A549 treated with CpdA at 1 μM for 4 hours (cell line): Measurements from ENCODE around the gene MORN3. TPM values are rescaled to one million over a fixed set of nuclear protein-coding genes. Genes with fewer than 3 reads are reported as not detected.

Experiments
- total RNA-seq: library from RNA; stranded (reverse); fragments of 200-300 nt; extraction: Qiagen RNA extraction; gene quantifications from 5 replicates; pipeline ENCODE4 v1.2.3, GENCODE V29; 2022; ENCODE audit warnings: low read depth

MORN3 gene
- total RNA-seq, result 0.07 to 0.39 TPM (median 0.17 TPM) in 4 of 5 replicates, not detected in the other

GRCh38 chr12:121669521-121669900, at the start of gene MORN3:
MORN3 (minus strand) TSS chr12:121669654; CDS start chr12:121669483, 171 bp downstream.

GRCh38 chr12:121712461-121713256, 43.2 kb upstream of the MORN3 start, which contains the start of gene TMEM120B:
TMEM120B (plus strand) TSS chr12:121712752; CDS start chr12:121712896, 144 bp downstream.

GRCh38 chr12:121626087-121626852, 43.2 kb downstream of the MORN3 start, which contains the start of gene ORAI1:
ORAI1 (plus strand) TSS chr12:121626530.

Other genes with a start within 250 kb of the MORN3 start
- 19.2 to 23.5 TPM (median 22.8 TPM) in 5 replicates for gene KDM2B, start 88.6 kb downstream of the MORN3 start, total RNA-seq
- 23.7 to 46.6 TPM (median 44.9 TPM) in 5 replicates for gene ORAI1, start 43.1 kb downstream of the MORN3 start, total RNA-seq
- gene TMEM120B, start 43.1 kb upstream of the MORN3 start, total RNA-seq, result 9.5 to 11.9 TPM (median 11.3 TPM) in 5 replicates
- gene RHOF, start 124.0 kb upstream of the MORN3 start, total RNA-seq, result 150 to 205 TPM (median 184 TPM) in 5 replicates
- gene SETD1B, start 134.4 kb upstream of the MORN3 start, total RNA-seq, result 12.2 to 16.7 TPM (median 14.5 TPM) in 5 replicates
- 1.3 to 1.6 TPM (median 1.5 TPM) in 5 replicates for gene HPD, start 189.2 kb upstream of the MORN3 start, total RNA-seq
- 111 to 172 TPM (median 127 TPM) in 5 replicates for gene PSMD9, start 219.1 kb upstream of the MORN3 start, total RNA-seq
- 0.86 to 1.7 TPM (median 1.4 TPM) in 5 replicates for gene CFAP251, start 248.9 kb upstream of the MORN3 start, total RNA-seq